ENCODE results near the gene SECTM1. TPM values are rescaled to one million over a fixed set of nuclear protein-coding genes. Genes with fewer than 3 reads are reported as not detected.

The SECTM1 gene
- total RNA-seq, 1 donor from 2014 or later: 0.78 TPM

- no peak for DNase-seq
These were observed 34.1 kb downstream of the SECTM1 start for GRCh38 chr17:82299452-82299851.

- no peak for DNase-seq
These were observed 34.8 kb downstream of the SECTM1 start for GRCh38 chr17:82298538-82299421.

- peak; percentile 76 for DNase-seq
These were observed 35.6 kb downstream of the SECTM1 start for GRCh38 chr17:82297714-82298537.

GRCh38 chr17:82297280-82297713 is 36.3 kb downstream of the SECTM1 start:
- DNase-seq: peak; percentile 79

GRCh38 chr17:82296511-82297279 is 36.9 kb downstream of the SECTM1 start:
- DNase-seq: no peak

- DNase-seq: no peak
These were observed 38.1 kb downstream of the SECTM1 start for GRCh38 chr17:82295472-82295814.

GRCh38 chr17:82294064-82294773 is 39.3 kb downstream of the SECTM1 start:
- no peak for DNase-seq

GRCh38 chr17:82292251-82293154 is 41.1 kb downstream of the SECTM1 start:
- DNase-seq: peak; percentile 95

GRCh38 chr17:82291582-82292250 is 41.9 kb downstream of the SECTM1 start:
- DNase-seq: no peak

- DNase-seq: no peak
These were observed 45.4 kb downstream of the SECTM1 start for GRCh38 chr17:82287868-82288801.

GRCh38 chr17:82287013-82287867 is 46.3 kb downstream of the SECTM1 start:
- DNase-seq: no peak

- DNase-seq: no peak
These were observed 48.4 kb downstream of the SECTM1 start for GRCh38 chr17:82285141-82285540.

- DNase-seq: no peak
These were observed 50.3 kb downstream of the SECTM1 start for GRCh38 chr17:82283208-82283749.

- no peak for DNase-seq
These were observed 51.0 kb downstream of the SECTM1 start for GRCh38 chr17:82282239-82283207.

GRCh38 chr17:82281502-82282238 is 51.9 kb downstream of the SECTM1 start:
- no peak for DNase-seq

- DNase-seq: no peak
These were observed 52.5 kb downstream of the SECTM1 start for GRCh38 chr17:82281076-82281475.
